Kidney (tissue), 14 donors: ENCODE results near the gene BOD1. TPM values are rescaled to one million over a fixed set of nuclear protein-coding genes. Genes with fewer than 3 reads are reported as not detected.

Experiments
- DNase-seq, 5 donors: peaks; one replicate each; pipeline ENCODE4 v3.0.0-alpha.2; 2013 to 2020
- FAIRE-seq: peaks from 2 replicates; lab custom pipeline; 2012; peaks lifted over from hg19 to GRCh38; lab: Jason Lieb, UNC
- H3K27ac ChIP-seq, 2 donors: one replicate each; pipeline ENCODE4 v1.7.0; 2013; ENCODE audit warnings: low read depth in 2 of 2, low read length in 2 of 2, inconsistent platforms in 1 of 2
- H3K27me3 ChIP-seq: one replicate; pipeline ENCODE4 v1.7.1; 2013; ENCODE audit warnings: low read length, inconsistent platforms; ENCODE audit not compliant: control insufficient read depth, insufficient read depth
- H3K36me3 ChIP-seq, 3 donors: one replicate each; pipeline versions ENCODE4 v1.7.0 to v1.7.1; 2013; ENCODE audit warnings: low read length in 3 of 3, control low read depth in 1 of 3, inconsistent platforms in 1 of 3; ENCODE audit not compliant: insufficient read depth in 3 of 3, control insufficient read depth in 2 of 3
- H3K4me1 ChIP-seq, 3 donors: one replicate each; pipeline versions ENCODE4 v1.7.0 to v1.7.1; 2013; ENCODE audit warnings: low read length in 3 of 3, inconsistent platforms in 1 of 3, low read depth in 1 of 3; ENCODE audit not compliant: control insufficient read depth in 2 of 3, insufficient read depth in 2 of 3
- H3K4me3 ChIP-seq, 3 donors: one replicate each; pipeline versions ENCODE4 v1.7.0 to v1.8.1; 2013; ENCODE audit warnings: low read length in 3 of 3, control low read depth in 1 of 3, inconsistent platforms in 1 of 3
- H3K9ac ChIP-seq, 3 donors: one replicate each; pipeline versions ENCODE4 v1.7.0 to v1.7.1; 2013; ENCODE audit warnings: low read length in 3 of 3, control low read depth in 1 of 3, inconsistent platforms in 1 of 3
- H3K9me3 ChIP-seq, 3 donors: one replicate each; pipeline versions ENCODE4 v1.7.0 to v1.7.1; 2013; ENCODE audit warnings: low read length in 3 of 3, control low read depth in 1 of 3, inconsistent platforms in 1 of 3; ENCODE audit not compliant: control insufficient read depth in 2 of 3, insufficient read depth in 1 of 3
- CTCF ChIP-seq: IDR thresholded peaks from 3 replicates; pipeline ENCODE4 v1.5.1; 2012; ENCODE audit warnings: mild to moderate bottlenecking, moderate library complexity, borderline replicate concordance; ENCODE audit not compliant: insufficient read depth; ENCODE audit errors: extremely low read depth
- intact Hi-C: fragments of 100-400 bp; cut with DNase I; formaldehyde crosslinking; loops from one replicate; pipeline ENCODE4 v1.11.1; 2022
- polyA plus RNA-seq: library from polyadenylated mRNA; stranded (reverse); fragments of 350-450 nt; fragmentation: Illumina TruSeq; extraction: RNeasy Lipid Tissue Mini Kit (QIAGEN cat#74804); gene quantifications from one replicate; pipeline ENCODE4 v1.2.3, GENCODE V29; 2014; ENCODE audit warnings: low read depth, low replicate concordance; ENCODE audit not compliant: insufficient read depth
- total RNA-seq: library from RNA; stranded (reverse); fragmentation: NEBNext Ultra II Directional; extraction: Animal tissue kit (Norgen Biotek cat#: 25700); gene quantifications from one replicate; pipeline ENCODE4 v1.2.1, GENCODE V29; 2021
- donor health status: control.
- donor health status: control.
- donor health status: control.
- donor health status: control.
- donor health status: control.
- donor health status: DM: yes; HTN: yes; CAD: no.
- donor health status: Normal renal cell carcinoma (clear cell type).

The BOD1 gene
- total and polyA plus RNA-seq, 2 donors from 2014 or later, result 32.5 to 43.6 TPM

GRCh38 chr5:173655196-173655797 is 38.8 kb upstream of the BOD1 start:
- no peak overlapping the region for H3K4me3 ChIP-seq
- no peak overlapping the region for H3K27ac ChIP-seq
- no peak for TF ChIP-seq CTCF
- peaks cover 0 to 8% (median 0%) of the 10 kb centered on the region in 3 donors for H3K9me3 ChIP-seq
- no peak overlapping the region for H3K9ac ChIP-seq
- intact Hi-C loops, result no loop called here
- H3K27me3 ChIP-seq, result no peaks in the 10 kb centered on the region
- H3K4me1 ChIP-seq, result no peaks in the 10 kb centered on the region
- DNase-seq (no peak), FAIRE-seq (no peak)
- H3K36me3 ChIP-seq, result no peaks in the 10 kb centered on the region

DNA sequence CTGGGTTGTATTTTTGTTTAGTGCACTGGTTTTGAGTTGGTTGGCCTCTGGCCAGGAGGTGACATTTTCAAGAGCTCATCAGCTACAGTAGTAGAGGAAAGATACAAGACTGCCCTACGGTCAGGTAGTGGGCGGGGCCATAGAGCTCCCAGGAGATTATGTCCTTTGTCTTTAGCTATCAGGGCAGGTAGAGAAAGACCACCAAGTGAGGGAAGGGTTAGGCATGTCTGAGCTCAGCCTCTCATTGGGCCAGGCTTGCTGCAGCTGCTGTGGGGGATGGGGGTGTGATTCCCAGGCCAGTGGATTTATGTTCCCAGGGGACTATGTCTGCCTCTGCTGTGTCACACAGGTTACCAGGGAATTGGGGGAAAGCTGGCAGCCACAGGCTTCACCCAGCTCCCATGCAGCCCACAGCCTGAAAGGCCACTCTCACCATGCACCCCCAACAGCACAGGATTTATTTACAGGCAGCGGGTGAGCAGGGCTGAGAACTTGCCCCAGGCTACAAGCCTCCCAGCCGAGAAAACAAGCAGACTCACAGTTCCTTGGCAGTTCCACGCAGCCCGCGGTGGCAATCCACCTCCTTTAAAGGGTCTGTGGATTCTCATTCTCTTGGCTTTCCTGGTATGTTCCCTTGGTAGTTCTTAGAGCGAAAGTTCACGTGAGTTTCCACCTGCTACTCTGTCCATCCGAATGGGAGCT is 37.5 kb upstream of the BOD1 start:
- Histone ChIP-seq H3K4me1 (no peaks in the 10 kb centered on the region), H3K9ac (no peak overlapping the region), H3K4me3 (no peak overlapping the region), H3K27ac (no peak overlapping the region), H3K36me3 (no peaks in the 10 kb centered on the region), H3K27me3 (no peaks in the 10 kb centered on the region), H3K9me3 (peaks cover 0 to 8% (median 0%) of the 10 kb centered on the region in 3 donors)
- FAIRE-seq (no peak), DNase-seq (no peak)
- intact Hi-C loops, result no loop called here
- no peak for TF ChIP-seq CTCF

GRCh38 chr5:173648308-173648866 is 31.9 kb upstream of the BOD1 start:
- no peak overlapping the region for H3K27ac ChIP-seq
- DNase-seq, result peak in 1 of 5 donors; percentile 0
- peaks cover 5 to 18% (median 7%) of the 10 kb centered on the region in 3 donors for H3K4me1 ChIP-seq
- H3K4me3 ChIP-seq, result no peak overlapping the region
- peaks cover 0 to 3% (median 0%) of the 10 kb centered on the region in 3 donors for H3K9me3 ChIP-seq
- no peak for FAIRE-seq
- intact Hi-C loops, result no loop called here
- H3K9ac ChIP-seq, result no peak overlapping the region
- H3K27me3 ChIP-seq, result no peaks in the 10 kb centered on the region
- no peaks in the 10 kb centered on the region for H3K36me3 ChIP-seq
- no peak for TF ChIP-seq CTCF
